H1 (cell line): Measurements from ENCODE around the gene LRRC32. TPM values are rescaled to one million over a fixed set of nuclear protein-coding genes. Genes with fewer than 3 reads are reported as not detected.

Experiments
- CTCF ChIA-PET: fragments of 300-600 bp; sonication (Branson Sonifier 250); formaldehyde crosslinking; loops from one replicate; lab custom pipeline; 2021; ENCODE audit not compliant: partially characterized antibody; lab: Charles Lee
- POLR2A ChIA-PET: fragments of 300-600 bp; sonication (Branson Sonifier 250); formaldehyde crosslinking; loops from one replicate; lab custom pipeline; 2021; ENCODE audit warnings: inconsistent platforms; ENCODE audit not compliant: partially characterized antibody; lab: Charles Lee
- DNase-seq, 2 experiments: peaks; one replicate each; pipeline versions ENCODE4 v3.0.0 to v3.0.0-alpha.2; 2010 to 2022; ENCODE audit warnings: low spot score in 2 of 2, low read depth in 1 of 2, mixed read lengths in 1 of 2
- FAIRE-seq: peaks from 2 replicates; lab custom pipeline; 2011; peaks lifted over from hg19 to GRCh38; lab: Jason Lieb, UNC
- H2AFZ ChIP-seq: 2 replicates; pipeline ENCODE4 v1.8.1; 2012; ENCODE audit warnings: low read length, inconsistent platforms
- H2AK5ac ChIP-seq: 2 replicates; pipeline ENCODE4 v1.6.1; 2013; ENCODE audit warnings: low read depth, low read length
- H2BK120ac ChIP-seq: replicated peaks from 2 replicates; pipeline ENCODE3; 2013; ENCODE audit warnings: low read depth, low read length, inconsistent platforms
- H2BK12ac ChIP-seq: 2 replicates; pipeline ENCODE4 v1.6.1; 2013; ENCODE audit warnings: low read depth, low read length
- H2BK15ac ChIP-seq: 2 replicates; pipeline ENCODE4 v1.6.1; 2013; ENCODE audit warnings: low read length
- H2BK20ac ChIP-seq: 2 replicates; pipeline ENCODE4 v1.6.1; 2013; ENCODE audit warnings: low read length
- H2BK5ac ChIP-seq: 2 replicates; pipeline ENCODE4 v1.6.1; 2013; ENCODE audit warnings: low read depth, low read length
- H3K14ac ChIP-seq: 2 replicates; pipeline ENCODE4 v1.6.1; 2013; ENCODE audit warnings: inconsistent platforms; ENCODE audit not compliant: insufficient read length
- H3K18ac ChIP-seq: 2 replicates; pipeline ENCODE4 v1.6.1; 2013; ENCODE audit warnings: low read length; ENCODE audit errors: extremely low read depth
- H3K23ac ChIP-seq: 2 replicates; pipeline ENCODE4 v1.6.1; 2013; ENCODE audit warnings: inconsistent platforms; ENCODE audit not compliant: insufficient read length
- H3K23me2 ChIP-seq: 2 replicates; pipeline ENCODE4 v1.6.1; 2013; ENCODE audit warnings: low read depth, low read length
- H3K27ac ChIP-seq: 2 replicates; pipeline ENCODE4 v1.6.1; 2011; ENCODE audit warnings: low read depth, low read length, inconsistent platforms
- H3K27me3 ChIP-seq, 4 experiments: replicated peaks in 1 of 4; 1 replicate in 1 of 4; 2 replicates in 3 of 4; pipeline versions ENCODE4 v1.6.1 to v1.8.1; 2011 to 2013; ENCODE audit warnings: low read length in 3 of 4, mild to moderate bottlenecking in 3 of 4, inconsistent platforms in 2 of 4, mixed read lengths in 2 of 4, moderate library complexity in 1 of 4; ENCODE audit not compliant: control insufficient read depth in 3 of 4, insufficient read depth in 3 of 4; ENCODE audit errors: extremely low read depth in 1 of 4
- H3K36me3 ChIP-seq, 4 experiments: 2 replicates each; pipeline versions ENCODE4 v1.6.1 to v1.8.1; 2011 to 2013; ENCODE audit warnings: mild to moderate bottlenecking in 4 of 4, low read length in 3 of 4, moderate library complexity in 2 of 4, control low read depth in 1 of 4, inconsistent platforms in 1 of 4; ENCODE audit not compliant: insufficient read depth in 4 of 4, control insufficient read depth in 2 of 4
- H3K4ac ChIP-seq: replicated peaks from 2 replicates; pipeline ENCODE3; 2013; ENCODE audit warnings: low read length, low read depth, mixed read lengths, inconsistent platforms; ENCODE audit not compliant: insufficient read length
- H3K4me1 ChIP-seq, 4 experiments: replicated peaks in 1 of 4; 1 replicate in 1 of 4; 2 replicates in 3 of 4; pipeline versions ENCODE4 v1.6.1 to v1.8.1; 2011 to 2013; ENCODE audit warnings: low read length in 3 of 4, inconsistent platforms in 2 of 4, mixed read lengths in 1 of 4; ENCODE audit not compliant: insufficient read depth in 4 of 4, control insufficient read depth in 3 of 4
- H3K4me2 ChIP-seq, 2 experiments: 2 replicates each; pipeline versions ENCODE4 v1.6.1 to v1.8.1; 2011 to 2013; ENCODE audit warnings: low read depth in 2 of 2, low read length in 2 of 2, control low read depth in 1 of 2, inconsistent platforms in 1 of 2, mild to moderate bottlenecking in 1 of 2; ENCODE audit not compliant: insufficient read depth in 1 of 2
- H3K4me3 ChIP-seq, 4 experiments: fragments of 200-600, 300-600 bp in 1 of 4; sonication (generic), shearing (Covaris generic), sonication (Bioruptor Twin) in 1 of 4; 2 replicates each; pipeline versions ENCODE4 v1.5.1 to v1.8.1; 2011 to 2016; ENCODE audit warnings: low read length in 4 of 4, low read depth in 3 of 4, control low read depth in 2 of 4, inconsistent platforms in 2 of 4, mild to moderate bottlenecking in 2 of 4, mixed read lengths in 1 of 4, moderate library complexity in 1 of 4; ENCODE audit not compliant: insufficient read depth in 2 of 4; ENCODE audit errors: extremely low read depth in 1 of 4
- H3K56ac ChIP-seq: replicated peaks from 2 replicates; pipeline ENCODE3; 2013; ENCODE audit warnings: low read depth, mild to moderate bottlenecking, mixed read lengths, low read length, inconsistent platforms; ENCODE audit not compliant: insufficient read length
- H3K79me1 ChIP-seq: 2 replicates; pipeline ENCODE4 v1.6.1; 2013; ENCODE audit warnings: low read depth, low read length, control low read depth
- H3K79me2 ChIP-seq, 2 experiments: 2 replicates each; pipeline versions ENCODE4 v1.6.1 to v1.8.1; 2012 to 2013; ENCODE audit warnings: low read length in 2 of 2, mild to moderate bottlenecking in 2 of 2, inconsistent platforms in 1 of 2; ENCODE audit not compliant: insufficient read depth in 2 of 2, control insufficient read depth in 1 of 2
- H3K9ac ChIP-seq, 4 experiments: replicated peaks in 1 of 4; 1 replicate in 1 of 4; 2 replicates in 3 of 4; pipeline versions ENCODE4 v1.6.1 to v1.8.1; 2011 to 2013; ENCODE audit warnings: low read depth in 3 of 4, low read length in 3 of 4, control low read depth in 2 of 4, mild to moderate bottlenecking in 2 of 4, moderate library complexity in 2 of 4, inconsistent platforms in 1 of 4; ENCODE audit errors: extremely low read depth in 1 of 4
- H3K9me3 ChIP-seq, 2 experiments: 2 replicates each; pipeline versions ENCODE4 v1.6.1 to v1.8.1; 2012 to 2013; ENCODE audit warnings: mild to moderate bottlenecking in 2 of 2, moderate library complexity in 2 of 2, control low read depth in 1 of 2, inconsistent platforms in 1 of 2, low read depth in 1 of 2, low read length in 1 of 2, mixed read lengths in 1 of 2; ENCODE audit not compliant: insufficient read depth in 2 of 2
- H4K20me1 ChIP-seq, 2 experiments: replicated peaks in 1 of 2; 2 replicates each; pipeline versions ENCODE3 to v1.8.1; 2011 to 2013; ENCODE audit warnings: inconsistent platforms in 2 of 2, low read length in 2 of 2, mild to moderate bottlenecking in 1 of 2; ENCODE audit not compliant: insufficient read depth in 2 of 2, control insufficient read depth in 1 of 2
- H4K5ac ChIP-seq: 2 replicates; pipeline ENCODE4 v1.6.1; 2013; ENCODE audit warnings: low read length, low read depth, mixed read lengths, inconsistent platforms; ENCODE audit not compliant: insufficient read length
- H4K8ac ChIP-seq: 2 replicates; pipeline ENCODE4 v1.8.0; 2013; ENCODE audit warnings: mild to moderate bottlenecking, moderate library complexity, low read length, inconsistent platforms; ENCODE audit not compliant: insufficient read depth; ENCODE audit errors: extremely low read depth
- H4K91ac ChIP-seq: replicated peaks from 2 replicates; pipeline ENCODE3; 2013; ENCODE audit warnings: low read length, mixed read lengths, inconsistent platforms; ENCODE audit not compliant: insufficient read length
- ASH2L ChIP-seq: fragments of 200-600, 300-600 bp; sonication (generic); IDR thresholded peaks from one replicate; pipeline ENCODE4 v1.7.1; 2017; ENCODE audit warnings: low read length
- CBX5 ChIP-seq: fragments of 300-800, 300-1000 bp; sonication (generic); IDR thresholded peaks from 2 replicates; pipeline ENCODE4 v1.7.1; 2016; ENCODE audit warnings: antibody characterized with exemption, low read length, low read depth
- EP300 ChIP-seq, 2 experiments: IDR thresholded peaks; 1 replicate in 1 of 2; 2 replicates in 1 of 2; pipeline ENCODE4 v1.6.1; 2011 to 2012; ENCODE audit warnings: low read depth in 2 of 2, low read length in 2 of 2, mild to moderate bottlenecking in 2 of 2, borderline replicate concordance in 1 of 2, inconsistent platforms in 1 of 2, moderate library complexity in 1 of 2
- FOSL1 ChIP-seq: IDR thresholded peaks from 2 replicates; pipeline ENCODE4 v1.6.1; 2011; ENCODE audit warnings: mild to moderate bottlenecking, low read depth, low read length, moderate library complexity; ENCODE audit not compliant: insufficient read depth
- GTF2F1 ChIP-seq: IDR thresholded peaks from 2 replicates; pipeline ENCODE4 v1.6.1; 2012; ENCODE audit warnings: low read depth, low read length, improper control_type of control experiment, borderline replicate concordance
- JUND ChIP-seq: IDR thresholded peaks from 2 replicates; pipeline ENCODE4 v1.6.1; 2011; ENCODE audit warnings: mild to moderate bottlenecking, improper control_type of control experiment, low read length
- KDM4A ChIP-seq: IDR thresholded peaks from one replicate; pipeline ENCODE4 v1.7.1; 2012; ENCODE audit warnings: low read depth, mild to moderate bottlenecking, moderate library complexity, low read length, inconsistent platforms; ENCODE audit not compliant: severe bottlenecking
- KDM5A ChIP-seq: fragments of 200-600 bp; IDR thresholded peaks from 2 replicates; pipeline ENCODE4 v1.7.1; 2012; ENCODE audit warnings: mild to moderate bottlenecking, low read length, inconsistent platforms, mixed read lengths
- PHF8 ChIP-seq: fragments of 200-600 bp; sonication (generic); conservative IDR thresholded peaks from 2 replicates; pipeline ENCODE4 v1.7.1; 2012; ENCODE audit warnings: low read depth, mild to moderate bottlenecking, inconsistent platforms, low read length, moderate library complexity
- POU5F1 ChIP-seq: IDR thresholded peaks from 2 replicates; pipeline ENCODE4 v1.6.1; 2011; ENCODE audit warnings: low read depth, mild to moderate bottlenecking, low read length, moderate library complexity
- SAP30 ChIP-seq: fragments of 300-600 bp; sonication (generic); IDR thresholded peaks from 2 replicates; pipeline ENCODE4 v1.7.1; 2012; ENCODE audit warnings: low read length, moderate library complexity, mild to moderate bottlenecking, inconsistent platforms; ENCODE audit not compliant: insufficient read depth, insufficient replicate concordance
- SP4 ChIP-seq: IDR thresholded peaks from 2 replicates; pipeline ENCODE4 v1.6.1; 2012; ENCODE audit warnings: low read length, inconsistent platforms
- ZNF274 ChIP-seq: IDR thresholded peaks from 2 replicates; pipeline ENCODE4 v1.7.0; 2012; ENCODE audit warnings: low read length, borderline replicate concordance; ENCODE audit errors: extremely low read depth
- WGBS, 2 experiments: shearing (Covaris generic) in 1 of 2; methylation state at CpG; one replicate each; pipeline versions ENCODE4 v1.1.6 to v1.1.7; 2013 to 2015; ENCODE audit warnings: low lambda C conversion rate in 2 of 2, mixed read lengths in 2 of 2, inconsistent platforms in 1 of 2, low coverage in 1 of 2, missing lambda C conversion rate in 1 of 2; ENCODE audit not compliant: insufficient replicate concordance in 2 of 2, insufficient coverage in 1 of 2, insufficient read length in 1 of 2; ENCODE audit errors: extremely low coverage in 1 of 2, missing lambda C conversion rate in 1 of 2; 5-methylcytosine and 5-hydroxymethylcytosine counted together
- polyA plus RNA-seq, 7 experiments: library from polyadenylated mRNA; depleted of rRNA in 3 of 7; stranded (reverse) in 5 of 7; unstranded in 2 of 7; fragments of >200 nt in 5 of 7; fragments of 200-250 nt in 2 of 7; gene quantifications; 1 replicate in 5 of 7; 2 replicates in 1 of 7; 4 replicates in 1 of 7; pipeline versions ENCODE4 v1.2.1 to v1.2.3, GENCODE V29; 2011 to 2013; ENCODE audit warnings: missing spikeins in 2 of 7, mixed read lengths in 2 of 7
- total RNA-seq: library from RNA; stranded (reverse); fragmentation: NEBNext Ultra II Directional; extraction: Animal tissue kit (Norgen Biotek cat#: 25700); gene quantifications from 2 replicates; pipeline ENCODE4 v1.2.1, GENCODE V29; 2021
- TF ChIP-seq, protein P1 (sequence below): IDR thresholded peaks from 2 replicates; pipeline ENCODE4 v1.6.1; 2012; ENCODE audit warnings: inconsistent platforms

Gene LRRC32
- total and polyA plus RNA-seq, 2 of the 8 experiments (the other 6 are each of a cell fraction or from before 2014, with no cell fraction given) = 0.99 to 1.9 TPM

DNA sequence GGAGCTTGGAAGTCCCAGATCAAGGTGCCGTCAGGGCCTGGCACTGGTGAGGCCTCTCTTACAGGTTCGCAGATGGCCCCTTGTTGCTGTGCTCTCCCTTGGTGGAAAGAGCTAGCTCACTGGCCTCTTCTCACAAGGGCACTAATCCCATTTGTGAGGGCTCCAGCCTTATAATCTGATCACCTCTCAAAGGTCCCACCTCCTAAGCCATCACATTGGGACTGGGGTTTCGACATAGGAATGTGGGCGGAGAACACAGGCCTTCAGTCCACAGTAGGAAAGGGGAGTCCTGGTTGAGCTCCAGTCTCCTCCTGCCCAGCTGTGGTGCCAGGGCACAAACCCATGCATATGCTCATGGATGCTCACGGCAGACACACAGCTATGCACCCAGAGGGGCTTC, 14.0 kb upstream of the LRRC32 start:
- H3K18ac ChIP-seq = no peak overlapping the region
- no peak overlapping the region for H2BK12ac ChIP-seq
- H2AFZ ChIP-seq = no peak overlapping the region
- H4K8ac ChIP-seq = no peak overlapping the region
- no peak overlapping the region for H2BK15ac ChIP-seq
- no peak overlapping the region for H2BK5ac ChIP-seq
- FAIRE-seq (no peak), DNase-seq (no peak)
- H3K4me1 ChIP-seq = peaks cover 2 to 12% (median 10%) of the 10 kb centered on the region in 4 experiments
- H4K5ac ChIP-seq = no peak overlapping the region
- no peak overlapping the region for H2AK5ac ChIP-seq
- H3K4me3 ChIP-seq = no peak overlapping the region
- no peaks in the 10 kb centered on the region for H4K20me1 ChIP-seq
- no peak overlapping the region for H3K14ac ChIP-seq
- H3K27ac ChIP-seq = no peak overlapping the region
- H3K79me2 ChIP-seq = no peaks in the 10 kb centered on the region
- 89% methylated on average over 5 of the region's 5 CpGs; no CpG with 5 or more reads in 1 of the 2 experiments for WGBS, 2 experiments
- no peak overlapping the region for H3K9ac ChIP-seq
- no peaks in the 10 kb centered on the region for H3K79me1 ChIP-seq
- POLR2A ChIA-PET = no interaction called here
- peaks cover 2% of the 10 kb centered on the region; the same call in 1 of the 2 replicates for H3K23me2 ChIP-seq
- no peak overlapping the region for H2BK20ac ChIP-seq
- H3K56ac ChIP-seq = no peak overlapping the region
- H3K4me2 ChIP-seq = no peak overlapping the region
- no peak overlapping the region for H3K23ac ChIP-seq
- no peaks in the 10 kb centered on the region for H3K9me3 ChIP-seq
- H3K27me3 ChIP-seq = no peaks in the 10 kb centered on the region; a peak in 2 of 7 replicates
- CTCF ChIA-PET = interaction anchor here (0.6 to 3.8 kb wide), 5 partner anchors 14 to 270 kb away, joined by 3 to 29 read pairs (median 5); partner anchors contain the start of gene LRRC32
- no peak overlapping the region for H3K4ac ChIP-seq
- H3K36me3 ChIP-seq = no peaks in the 10 kb centered on the region
- no peak overlapping the region for H4K91ac ChIP-seq
- H2BK120ac ChIP-seq = no peak overlapping the region
- TF ChIP-seq CBX5 (no peak), PHF8 (no peak), JUND (no peak), SP4 (no peak), GTF2F1 (no peak), KDM4A (no peak), ASH2L (no peak), POU5F1 (no peak), KDM5A (no peak), EP300 (IDR thresholded peaks at IDR 0.05; ENCODE audit: borderline replicate concordance in 1 of 2, low read depth in 2 of 2, low read length in 2 of 2) (no peak), SAP30 (no peak), FOSL1 (no peak), ZNF274 (no peak)
- TF ChIP-seq, protein P1, sequence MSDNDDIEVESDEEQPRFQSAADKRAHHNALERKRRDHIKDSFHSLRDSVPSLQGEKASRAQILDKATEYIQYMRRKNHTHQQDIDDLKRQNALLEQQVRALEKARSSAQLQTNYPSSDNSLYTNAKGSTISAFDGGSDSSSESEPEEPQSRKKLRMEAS = no peak
